ENCODE measurements around the gene LAIR1.

GRCh38 chr19:54354761-54355160 is 10.0 kb downstream of the LAIR1 start:
- TF ChIP-seq, protein P1, sequence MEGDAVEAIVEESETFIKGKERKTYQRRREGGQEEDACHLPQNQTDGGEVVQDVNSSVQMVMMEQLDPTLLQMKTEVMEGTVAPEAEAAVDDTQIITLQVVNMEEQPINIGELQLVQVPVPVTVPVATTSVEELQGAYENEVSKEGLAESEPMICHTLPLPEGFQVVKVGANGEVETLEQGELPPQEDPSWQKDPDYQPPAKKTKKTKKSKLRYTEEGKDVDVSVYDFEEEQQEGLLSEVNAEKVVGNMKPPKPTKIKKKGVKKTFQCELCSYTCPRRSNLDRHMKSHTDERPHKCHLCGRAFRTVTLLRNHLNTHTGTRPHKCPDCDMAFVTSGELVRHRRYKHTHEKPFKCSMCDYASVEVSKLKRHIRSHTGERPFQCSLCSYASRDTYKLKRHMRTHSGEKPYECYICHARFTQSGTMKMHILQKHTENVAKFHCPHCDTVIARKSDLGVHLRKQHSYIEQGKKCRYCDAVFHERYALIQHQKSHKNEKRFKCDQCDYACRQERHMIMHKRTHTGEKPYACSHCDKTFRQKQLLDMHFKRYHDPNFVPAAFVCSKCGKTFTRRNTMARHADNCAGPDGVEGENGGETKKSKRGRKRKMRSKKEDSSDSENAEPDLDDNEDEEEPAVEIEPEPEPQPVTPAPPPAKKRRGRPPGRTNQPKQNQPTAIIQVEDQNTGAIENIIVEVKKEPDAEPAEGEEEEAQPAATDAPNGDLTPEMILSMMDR (IDR thresholded peaks at IDR 0.05), result no peak
- no peak for TF ChIP-seq EZH2 (IDR thresholded peaks at IDR 0.05)

Data from neural progenitor cell (in vitro differentiated cells).